H9 (cell line): Measurements from ENCODE around the gene KRT222. TPM values are rescaled to one million over a fixed set of nuclear protein-coding genes. Genes with fewer than 3 reads are reported as not detected.

ENCODE experiments used
- DNase-seq: peaks from one replicate; pipeline ENCODE4 v3.0.0-alpha.2; 2017
- H2AFZ ChIP-seq: one replicate; pipeline ENCODE4 v1.6.1; 2013; ENCODE audit warnings: mild to moderate bottlenecking, low read length, control low read depth, moderate library complexity
- H2AK5ac ChIP-seq: 2 replicates; pipeline ENCODE4 v1.6.1; 2013; ENCODE audit warnings: low read length, control low read depth, mixed read lengths; ENCODE audit not compliant: insufficient read length
- H2BK120ac ChIP-seq: one replicate; pipeline ENCODE4 v1.6.1; 2013; ENCODE audit warnings: low read depth, mild to moderate bottlenecking, low read length, control low read depth, inconsistent platforms; ENCODE audit not compliant: poor library complexity, severe bottlenecking
- H2BK12ac ChIP-seq: 2 replicates; pipeline ENCODE4 v1.6.1; 2013; ENCODE audit warnings: low read length, control low read depth, mixed read lengths, low read depth; ENCODE audit not compliant: insufficient read length
- H2BK15ac ChIP-seq: 2 replicates; pipeline ENCODE4 v1.6.1; 2013; ENCODE audit warnings: low read depth, low read length, control low read depth
- H2BK20ac ChIP-seq: one replicate; pipeline ENCODE4 v1.6.1; 2013; ENCODE audit warnings: low read depth, mild to moderate bottlenecking, low read length, control low read depth, inconsistent platforms; ENCODE audit not compliant: poor library complexity, severe bottlenecking
- H2BK5ac ChIP-seq: 2 replicates; pipeline ENCODE4 v1.6.1; 2013; ENCODE audit warnings: low read length, control low read depth, mixed read lengths; ENCODE audit not compliant: insufficient read length
- H3K14ac ChIP-seq: 2 replicates; pipeline ENCODE4 v1.6.1; 2013; ENCODE audit warnings: low read length, control low read depth; ENCODE audit not compliant: insufficient read depth
- H3K18ac ChIP-seq: 2 replicates; pipeline ENCODE4 v1.6.1; 2013; ENCODE audit warnings: low read depth, mild to moderate bottlenecking, mixed read lengths, low read length, control low read depth; ENCODE audit not compliant: insufficient read length
- H3K23ac ChIP-seq: 2 replicates; pipeline ENCODE4 v1.6.1; 2013; ENCODE audit warnings: low read length, control low read depth, mixed read lengths, low read depth; ENCODE audit not compliant: insufficient read length
- H3K23me2 ChIP-seq: 2 replicates; pipeline ENCODE4 v1.6.1; 2013; ENCODE audit warnings: low read depth, mild to moderate bottlenecking, mixed read lengths, low read length, control low read depth; ENCODE audit not compliant: insufficient read length, poor library complexity, severe bottlenecking
- H3K27ac ChIP-seq: 2 replicates; pipeline ENCODE4 v1.5.1; 2013; ENCODE audit warnings: low read length, control low read depth, mixed read lengths, low read depth; ENCODE audit not compliant: insufficient read length
- H3K27me3 ChIP-seq: 2 replicates; pipeline ENCODE4 v1.6.1; 2013; ENCODE audit warnings: low read length, control low read depth, inconsistent platforms; ENCODE audit not compliant: insufficient read depth
- H3K4ac ChIP-seq: 2 replicates; pipeline ENCODE4 v1.6.1; 2013; ENCODE audit warnings: low read depth, mild to moderate bottlenecking, control low read depth, inconsistent platforms, low read length, moderate library complexity
- H3K4me1 ChIP-seq: 2 replicates; pipeline ENCODE4 v1.6.1; 2013; ENCODE audit warnings: low read length, control low read depth, inconsistent platforms; ENCODE audit not compliant: insufficient read depth
- H3K4me2 ChIP-seq: 2 replicates; pipeline ENCODE4 v1.6.1; 2013; ENCODE audit warnings: low read length, control low read depth, mixed read lengths; ENCODE audit not compliant: insufficient read length, insufficient read depth
- H3K56ac ChIP-seq: 2 replicates; pipeline ENCODE4 v1.6.1; 2013; ENCODE audit warnings: low read depth, mild to moderate bottlenecking, mixed read lengths, low read length, control low read depth; ENCODE audit not compliant: insufficient read length
- H3K79me1 ChIP-seq: 2 replicates; pipeline ENCODE4 v1.6.1; 2013; ENCODE audit warnings: low read depth, mild to moderate bottlenecking, moderate library complexity, low read length, control low read depth, inconsistent platforms; ENCODE audit not compliant: insufficient read depth, poor library complexity, severe bottlenecking
- H3K79me2 ChIP-seq: 2 replicates; pipeline ENCODE4 v1.6.1; 2013; ENCODE audit warnings: low read length, control low read depth, inconsistent platforms; ENCODE audit not compliant: insufficient read depth
- H3K9ac ChIP-seq: 2 replicates; pipeline ENCODE4 v1.6.1; 2013; ENCODE audit warnings: low read length, control low read depth, mixed read lengths; ENCODE audit not compliant: insufficient read length; ENCODE audit errors: extremely low read depth
- H3K9me3 ChIP-seq: one replicate; pipeline ENCODE4 v1.6.1; 2013; ENCODE audit warnings: low read depth, low read length, inconsistent platforms; ENCODE audit not compliant: control insufficient read depth
- H3T11ph ChIP-seq: one replicate; pipeline ENCODE4 v1.6.1; 2013; ENCODE audit warnings: mild to moderate bottlenecking, low read length, control low read depth, inconsistent platforms
- H4K20me1 ChIP-seq: one replicate; pipeline ENCODE4 v1.6.1; 2013; ENCODE audit not compliant: control insufficient read depth, insufficient read length, insufficient read depth
- H4K5ac ChIP-seq: 2 replicates; pipeline ENCODE4 v1.6.1; 2013; ENCODE audit warnings: low read depth, mild to moderate bottlenecking, mixed read lengths, low read length, control low read depth; ENCODE audit not compliant: insufficient read length
- H4K8ac ChIP-seq: replicated peaks from 2 replicates; pipeline ENCODE4 v1.6.1; 2013; ENCODE audit warnings: low read length, control low read depth, mixed read lengths, low read depth; ENCODE audit not compliant: insufficient read length
- H4K91ac ChIP-seq: 2 replicates; pipeline ENCODE4 v1.6.1; 2013; ENCODE audit warnings: low read depth, mild to moderate bottlenecking, moderate library complexity, mixed read lengths, low read length, control low read depth; ENCODE audit not compliant: insufficient read length
- H3K27ac Mint-ChIP-seq, 3 experiments: 2 replicates in 2 of 3; 3 replicates in 1 of 3; pipeline ENCODE4 v1.8.0; 2020 to 2021; ENCODE audit warnings: mixed read lengths in 3 of 3, mild to moderate bottlenecking in 1 of 3, moderate library complexity in 1 of 3
- H3K27me3 Mint-ChIP-seq: 2 replicates; pipeline ENCODE4 v1.8.0; 2021; ENCODE audit warnings: low read depth, mild to moderate bottlenecking, moderate library complexity, mixed read lengths
- H3K36me3 Mint-ChIP-seq, 3 experiments: 2 replicates in 2 of 3; 3 replicates in 1 of 3; pipeline ENCODE4 v1.8.0; 2020 to 2021; ENCODE audit warnings: low read depth in 3 of 3, mixed read lengths in 3 of 3; ENCODE audit not compliant: insufficient read depth in 1 of 3
- H3K4me1 Mint-ChIP-seq, 2 experiments: 2 replicates each; pipeline ENCODE4 v1.8.0; 2020; ENCODE audit warnings: mixed read lengths in 2 of 2
- H3K4me3 Mint-ChIP-seq, 2 experiments: 2 replicates in 1 of 2; 3 replicates in 1 of 2; pipeline ENCODE4 v1.8.0; 2020 to 2021; ENCODE audit warnings: mild to moderate bottlenecking in 2 of 2, mixed read lengths in 2 of 2, moderate library complexity in 1 of 2
- H3K9me3 Mint-ChIP-seq, 2 experiments: 2 replicates in 1 of 2; 3 replicates in 1 of 2; pipeline ENCODE4 v1.8.0; 2020; ENCODE audit warnings: mild to moderate bottlenecking in 2 of 2, mixed read lengths in 2 of 2, moderate library complexity in 1 of 2
- CTCF ChIP-seq: fragments of 200-600 bp; sonication (generic); conservative IDR thresholded peaks from 3 replicates; pipeline ENCODE4 v1.8.0; 2021; ENCODE audit warnings: antibody characterized with exemption, mild to moderate bottlenecking
- WGBS: extraction: QIAGEN DNeasy Blood & Tissue Kit; methylation state at CpG from one replicate; pipeline ENCODE4 v1.1.7; 2013; ENCODE audit warnings: missing lambda C conversion rate, low lambda C conversion rate, mixed read lengths; ENCODE audit not compliant: insufficient read length; ENCODE audit errors: extremely low coverage; 5-methylcytosine and 5-hydroxymethylcytosine counted together
- total RNA-seq: library from RNA; stranded (reverse); gene quantifications from 2 replicates; pipeline ENCODE4 v1.2.1, GENCODE V29; 2021

KRT222 gene
- total RNA-seq, 1 experiment from 2014 or later, result 0.13 TPM

- Histone ChIP-seq H3K9ac (no peak overlapping the region), H3K4me1 (peaks cover 5% of the 10 kb centered on the region; the same call in 1 of the 2 replicates), H3K4me2 (no peak overlapping the region), H2BK5ac (no peak overlapping the region), H3K56ac (no peak overlapping the region), H2AFZ (no peak overlapping the region), H4K20me1 (no peaks in the 10 kb centered on the region), H2BK20ac (no peak overlapping the region), H4K5ac (no peak overlapping the region), H3T11ph (no peak overlapping the region), H3K27me3 (no peaks in the 10 kb centered on the region), H2BK120ac (no peak overlapping the region), H4K91ac (no peak overlapping the region), H4K8ac (no peak overlapping the region), H3K4ac (no peak overlapping the region), H3K18ac (no peak overlapping the region), H3K14ac (no peak overlapping the region), H2BK15ac (no peak overlapping the region), H3K23me2 (no peaks in the 10 kb centered on the region), H3K27ac (no peak overlapping the region), H2BK12ac (no peak overlapping the region), H3K23ac (no peak overlapping the region), H3K9me3 (no peaks in the 10 kb centered on the region), H3K79me1 (no peaks in the 10 kb centered on the region), H3K79me2 (no peaks in the 10 kb centered on the region), H2AK5ac (no peak overlapping the region)
- Mint-ChIP-seq H3K4me3 (no peak overlapping the region), H3K4me1 (peaks cover 17 to 21% of the 10 kb centered on the region in 2 experiments), H3K9me3 (no peaks in the 10 kb centered on the region), H3K27me3 (peaks cover 16% of the 10 kb centered on the region), H3K27ac (no peak overlapping the region), H3K36me3 (no peaks in the 10 kb centered on the region)
- no CpG with 5 or more reads among the region's 2 CpGs for WGBS
- TF ChIP-seq CTCF, result no peak
- no peak for DNase-seq
These were observed 54.6 kb downstream of the KRT222 start for GRCh38 chr17:40610359-40610758.
